SK-N-MC (cell line): ENCODE measurements around the gene LCE3E.

Experiments used
- EZH2 ChIP-seq: fragments of 200-600 bp; sonication (generic); IDR thresholded peaks from one replicate; pipeline ENCODE4 v1.6.1; 2017; ENCODE audit warnings: antibody characterized with exemption
- POLR2AphosphoS5 ChIP-seq: IDR thresholded peaks from 2 replicates; pipeline ENCODE4 v1.6.1; 2012; ENCODE audit warnings: mild to moderate bottlenecking, low read depth, low read length, borderline replicate concordance

- no peak for TF ChIP-seq EZH2
- TF ChIP-seq POLR2AphosphoS5: no peak
Measured at GRCh38 chr1:152525080-152525641, 41.4 kb downstream of the LCE3E start.
